ENCODE data around the gene SHANK2. TPM values are rescaled to one million over a fixed set of nuclear protein-coding genes. Genes with fewer than 3 reads are reported as not detected.

SHANK2 gene
- total RNA-seq, 1 donor from 2014 or later, result 0.03 TPM

DNA sequence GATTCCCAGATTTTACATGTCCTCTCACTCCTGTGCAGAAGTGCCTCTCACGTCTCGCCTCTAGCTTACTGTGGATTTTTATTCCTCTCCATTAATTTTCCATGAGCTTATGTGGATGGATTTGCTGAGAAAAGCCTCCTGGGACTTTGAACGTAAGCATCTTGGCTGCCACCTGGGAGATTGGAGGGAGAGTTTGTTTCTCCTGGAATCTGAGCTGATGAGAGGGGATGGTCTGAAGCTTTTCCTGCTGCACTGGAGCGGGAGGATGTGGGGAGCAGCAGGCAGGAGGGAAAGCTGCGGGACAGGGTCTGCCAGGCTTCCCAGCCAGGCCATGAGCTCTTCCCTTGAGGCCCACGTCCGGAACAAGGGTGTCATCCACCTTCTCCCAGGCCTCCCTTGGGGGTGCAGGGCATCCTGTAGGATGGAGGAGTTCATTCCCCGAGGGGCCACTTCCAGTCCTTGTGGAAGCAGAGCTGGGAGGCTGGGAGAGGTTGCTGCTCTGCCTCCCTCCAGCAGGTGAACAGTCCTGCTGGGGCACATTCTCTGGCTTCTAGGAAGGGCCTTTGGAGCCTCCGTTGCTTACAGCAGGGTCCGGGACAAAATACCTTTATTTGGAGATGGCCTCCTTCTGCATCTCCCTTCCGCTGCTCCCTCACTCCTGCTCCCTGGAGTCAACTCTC lies 3.6 kb upstream of the SHANK2 start:
- TF ChIP-seq, protein P1, sequence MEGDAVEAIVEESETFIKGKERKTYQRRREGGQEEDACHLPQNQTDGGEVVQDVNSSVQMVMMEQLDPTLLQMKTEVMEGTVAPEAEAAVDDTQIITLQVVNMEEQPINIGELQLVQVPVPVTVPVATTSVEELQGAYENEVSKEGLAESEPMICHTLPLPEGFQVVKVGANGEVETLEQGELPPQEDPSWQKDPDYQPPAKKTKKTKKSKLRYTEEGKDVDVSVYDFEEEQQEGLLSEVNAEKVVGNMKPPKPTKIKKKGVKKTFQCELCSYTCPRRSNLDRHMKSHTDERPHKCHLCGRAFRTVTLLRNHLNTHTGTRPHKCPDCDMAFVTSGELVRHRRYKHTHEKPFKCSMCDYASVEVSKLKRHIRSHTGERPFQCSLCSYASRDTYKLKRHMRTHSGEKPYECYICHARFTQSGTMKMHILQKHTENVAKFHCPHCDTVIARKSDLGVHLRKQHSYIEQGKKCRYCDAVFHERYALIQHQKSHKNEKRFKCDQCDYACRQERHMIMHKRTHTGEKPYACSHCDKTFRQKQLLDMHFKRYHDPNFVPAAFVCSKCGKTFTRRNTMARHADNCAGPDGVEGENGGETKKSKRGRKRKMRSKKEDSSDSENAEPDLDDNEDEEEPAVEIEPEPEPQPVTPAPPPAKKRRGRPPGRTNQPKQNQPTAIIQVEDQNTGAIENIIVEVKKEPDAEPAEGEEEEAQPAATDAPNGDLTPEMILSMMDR (IDR thresholded peaks at IDR 0.05), result no peak
- Mint-ChIP-seq H3K27me3 (ENCODE audit: unreplicated experiment) (peaks cover 29% of the 10 kb centered on the region), H3K36me3 (ENCODE audit: unreplicated experiment) (no peaks in the 10 kb centered on the region), H3K9me3 (ENCODE audit: unreplicated experiment) (peaks cover 5% of the 10 kb centered on the region), H3K4me1 (ENCODE audit: unreplicated experiment) (peaks cover 13% of the 10 kb centered on the region), H3K4me3 (ENCODE audit: unreplicated experiment) (no peak overlapping the region), H3K27ac (ENCODE audit: unreplicated experiment) (no peak overlapping the region)
- DNase-seq (ENCODE audit: extremely low spot score, unreplicated experiment), result no peak

DNA sequence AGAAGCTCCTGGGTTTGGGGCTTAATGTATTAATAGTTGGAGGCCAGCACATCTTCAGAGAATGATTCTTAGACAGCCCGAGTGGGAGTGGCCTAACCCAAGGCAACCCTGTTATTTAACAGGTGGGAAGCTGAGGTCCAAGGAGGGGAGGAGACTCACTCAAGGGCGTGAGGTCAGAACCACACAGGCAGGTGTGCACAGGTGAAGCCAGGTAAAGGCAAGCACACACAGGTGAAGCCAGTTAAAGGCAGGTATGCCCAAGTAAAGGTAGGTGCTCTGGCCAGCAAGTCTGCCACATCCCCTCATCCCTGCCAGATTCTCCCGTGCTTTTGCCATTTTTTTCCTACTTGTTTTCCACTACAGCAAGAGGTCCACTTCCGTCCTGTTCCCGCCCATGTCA lies 2.9 kb upstream of the SHANK2 start:
- Mint-ChIP-seq H3K27ac (ENCODE audit: unreplicated experiment) (no peak overlapping the region), H3K9me3 (ENCODE audit: unreplicated experiment) (peaks cover 5% of the 10 kb centered on the region), H3K4me3 (ENCODE audit: unreplicated experiment) (no peak overlapping the region), H3K4me1 (ENCODE audit: unreplicated experiment) (peaks cover 13% of the 10 kb centered on the region), H3K36me3 (ENCODE audit: unreplicated experiment) (no peaks in the 10 kb centered on the region), H3K27me3 (ENCODE audit: unreplicated experiment) (peaks cover 33% of the 10 kb centered on the region)
- TF ChIP-seq, protein P1 (IDR thresholded peaks at IDR 0.05), result no peak
- DNase-seq (ENCODE audit: extremely low spot score, unreplicated experiment), result no peak

DNA sequence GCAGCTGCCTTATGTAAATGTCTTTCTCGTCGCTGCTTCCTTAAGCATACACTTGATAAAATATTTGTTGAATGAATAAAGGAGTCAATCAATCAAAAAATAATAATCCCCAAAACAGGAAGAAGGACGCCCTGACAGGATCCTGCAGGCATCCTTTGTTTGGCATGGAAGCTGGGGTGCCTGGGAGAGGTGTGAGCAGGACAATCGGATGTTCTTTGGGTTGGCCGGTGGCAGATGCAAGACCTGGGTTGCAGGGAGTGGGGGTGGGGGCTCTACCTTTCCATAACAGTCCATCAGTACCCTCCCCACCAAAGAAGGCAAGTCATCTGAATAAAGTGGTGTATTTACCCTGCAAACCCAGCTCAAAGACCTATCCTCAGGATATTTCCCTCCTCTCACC lies 1.4 kb upstream of the SHANK2 start:
- H3K4me1 Mint-ChIP-seq (ENCODE audit: unreplicated experiment), result peaks cover 15% of the 10 kb centered on the region

DNA sequence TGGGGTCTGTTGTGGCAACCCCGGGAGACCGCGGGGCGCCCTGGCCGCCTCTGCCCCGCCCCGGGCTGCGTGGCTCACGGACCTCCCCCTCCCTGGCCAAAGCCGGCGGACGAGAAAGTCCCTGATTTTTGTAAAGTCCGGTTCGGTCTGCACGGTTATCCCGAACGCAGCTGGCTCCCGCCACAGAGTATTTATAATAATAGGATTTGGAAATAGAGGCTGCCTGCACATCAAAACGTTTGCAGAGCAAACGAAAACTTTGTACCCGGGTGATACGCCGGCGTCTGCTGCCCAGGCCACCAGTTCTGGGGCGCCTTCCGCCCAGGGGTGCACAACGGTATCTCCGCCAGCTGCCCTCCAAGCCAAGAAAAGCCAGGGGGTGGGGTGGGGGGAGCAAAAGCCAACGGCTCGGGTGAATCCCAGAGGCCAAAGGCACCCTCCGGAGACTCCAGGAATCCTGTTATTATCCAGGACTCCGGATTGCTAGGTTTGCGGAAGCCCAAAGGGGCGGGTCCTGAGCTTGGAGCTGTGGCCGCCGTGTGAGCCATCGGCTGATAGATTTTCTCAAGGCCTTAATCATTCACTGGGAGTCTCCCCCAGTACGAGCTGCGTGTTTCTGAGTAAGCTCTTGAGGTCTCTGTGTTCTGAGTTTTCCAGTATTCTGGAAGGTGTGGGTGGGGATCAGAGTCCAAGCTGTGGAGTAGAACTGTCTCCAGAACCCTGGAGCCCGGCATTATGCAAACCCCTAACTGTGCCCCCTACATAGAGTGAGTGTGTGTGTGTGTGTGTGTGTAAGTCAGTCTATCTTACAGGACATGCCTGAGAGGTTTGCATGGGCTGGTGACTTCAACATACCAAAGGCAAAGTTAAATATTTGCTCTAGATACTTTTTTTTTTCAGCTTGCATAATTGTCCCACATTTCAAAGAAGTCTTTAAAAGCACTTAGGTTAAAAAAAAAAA lies 673 bp upstream of the SHANK2 start:
- Mint-ChIP-seq H3K9me3 (ENCODE audit: unreplicated experiment) (no peaks in the 10 kb centered on the region), H3K27ac (ENCODE audit: unreplicated experiment) (no peak overlapping the region), H3K4me1 (ENCODE audit: unreplicated experiment) (peaks cover 15% of the 10 kb centered on the region), H3K27me3 (ENCODE audit: unreplicated experiment) (peaks cover 56% of the 10 kb centered on the region), H3K36me3 (ENCODE audit: unreplicated experiment) (no peaks in the 10 kb centered on the region), H3K4me3 (ENCODE audit: unreplicated experiment) (peak overlapping the region; percentile 58)
- DNase-seq (ENCODE audit: extremely low spot score, unreplicated experiment), result no peak
- TF ChIP-seq, protein P1 (IDR thresholded peaks at IDR 0.05), result no peak

More for the DNA sequence above, 1.4 kb upstream of the SHANK2 start:
- TF ChIP-seq, protein P1 (IDR thresholded peaks at IDR 0.05), result no peak
- Mint-ChIP-seq H3K27ac (ENCODE audit: unreplicated experiment) (no peak overlapping the region), H3K4me3 (ENCODE audit: unreplicated experiment) (no peak overlapping the region), H3K36me3 (ENCODE audit: unreplicated experiment) (no peaks in the 10 kb centered on the region), H3K27me3 (ENCODE audit: unreplicated experiment) (peaks cover 49% of the 10 kb centered on the region), H3K9me3 (ENCODE audit: unreplicated experiment) (peaks cover 5% of the 10 kb centered on the region)
- no peak for DNase-seq (ENCODE audit: extremely low spot score, unreplicated experiment)

DNA sequence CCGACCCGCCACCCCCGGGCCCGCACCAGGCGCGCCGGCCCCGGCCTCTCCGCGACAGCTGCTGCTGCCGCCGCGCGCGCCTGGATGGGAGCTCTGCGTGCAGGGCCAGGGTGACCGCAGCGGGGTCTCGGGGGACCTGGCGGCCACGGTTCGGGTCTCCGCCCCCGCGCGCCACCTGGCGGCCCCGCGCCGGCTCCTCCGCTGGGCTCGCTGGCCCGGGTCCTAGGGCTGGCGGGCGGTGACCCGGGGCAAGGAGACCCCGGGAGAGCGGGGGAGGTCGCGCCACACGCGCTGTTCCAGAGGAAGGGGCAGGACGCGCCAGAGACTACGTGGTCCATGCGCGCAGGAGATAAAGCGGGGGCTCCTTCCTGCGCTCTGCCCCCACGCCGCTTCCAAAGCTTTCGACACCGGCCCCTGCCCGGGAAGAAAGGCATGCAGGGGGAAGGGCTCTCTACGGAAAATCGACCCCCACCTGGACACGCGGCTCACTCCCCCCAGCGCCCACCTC lies 562 bp downstream of the SHANK2 start:
- Mint-ChIP-seq H3K36me3 (ENCODE audit: unreplicated experiment) (no peaks in the 10 kb centered on the region), H3K4me3 (ENCODE audit: unreplicated experiment) (no peak overlapping the region), H3K9me3 (ENCODE audit: unreplicated experiment) (no peaks in the 10 kb centered on the region), H3K4me1 (ENCODE audit: unreplicated experiment) (peaks cover 15% of the 10 kb centered on the region), H3K27ac (ENCODE audit: unreplicated experiment) (no peak overlapping the region), H3K27me3 (ENCODE audit: unreplicated experiment) (peaks cover 55% of the 10 kb centered on the region)
- DNase-seq (ENCODE audit: extremely low spot score, unreplicated experiment), result no peak
- TF ChIP-seq, protein P1 (IDR thresholded peaks at IDR 0.05), result peak; percentile 53
